ENCODE results near the gene LIN28B. TPM values are rescaled to one million over a fixed set of nuclear protein-coding genes. Genes with fewer than 3 reads are reported as not detected.
A peak's percentile ranks its signal among the peaks of the same experiment; 100 is the strongest.

The LIN28B gene
- total and polyA plus RNA-seq, 2 experiments from 2014 or later = 35.3 to 96.4 TPM

DNA sequence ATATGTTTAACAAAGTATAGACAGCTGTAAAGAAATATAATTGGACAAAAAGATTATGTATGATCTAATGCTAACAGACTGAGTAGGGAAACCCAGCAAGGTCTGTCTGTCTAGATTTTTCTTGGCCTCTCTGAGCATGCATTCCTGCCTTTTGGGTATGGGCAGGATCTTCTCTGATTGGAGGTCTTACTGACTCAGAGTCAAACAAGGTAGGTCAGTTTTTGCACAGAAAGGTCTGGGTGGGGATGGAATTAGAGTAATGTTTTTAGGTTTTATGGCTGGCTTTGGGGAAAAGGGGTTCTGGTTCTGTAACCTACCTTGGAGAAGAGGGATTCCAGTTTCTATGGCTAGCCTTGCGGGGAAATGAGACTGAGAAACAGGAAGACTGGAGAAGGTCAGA lies 65.5 kb downstream of the LIN28B start:
- no peaks in the 10 kb centered on the region for H3K9me3 Mint-ChIP-seq
- peaks cover 2% of the 10 kb centered on the region; the same call in 1 of the 3 replicates for H3K36me3 Mint-ChIP-seq (ENCODE audit: low read depth)
- peak overlapping the region; percentile 79 for H3K27ac ChIP-seq (ENCODE audit: low read depth)
- DNase-seq (ENCODE audit: low spot score) = no peak
- H3K4me1 Mint-ChIP-seq = peaks cover 50% of the 10 kb centered on the region
- peak; percentile 25; the same call in 1 of the 3 replicates for ATAC-seq
- peaks cover 77% of the 10 kb centered on the region for H3K79me2 ChIP-seq (replicated peaks; ENCODE audit: insufficient read depth)
- peak overlapping the region; percentile 64 for H3K27ac Mint-ChIP-seq
- 0 out of 2 replicates have a peak overlapping the region, but pooled peaks have one; percentile 16 for H3K4me2 ChIP-seq
- H3K4me3 Mint-ChIP-seq = no peak overlapping the region
- peaks cover 45% of the 10 kb centered on the region for H3K4me1 ChIP-seq (ENCODE audit: insufficient read depth)
- no peak overlapping the region for H3K4me3 ChIP-seq
- no peaks in the 10 kb centered on the region for H3K36me3 ChIP-seq (ENCODE audit: insufficient read depth)
- peaks cover 2% of the 10 kb centered on the region for H3K27me3 Mint-ChIP-seq (ENCODE audit: insufficient read depth, low read depth, poor library complexity)
- H3K27me3 ChIP-seq (ENCODE audit: insufficient read depth) = no peaks in the 10 kb centered on the region
- H3K9me2 ChIP-seq (ENCODE audit: insufficient read depth) = no peaks in the 10 kb centered on the region
- TF ChIP-seq, protein P1, sequence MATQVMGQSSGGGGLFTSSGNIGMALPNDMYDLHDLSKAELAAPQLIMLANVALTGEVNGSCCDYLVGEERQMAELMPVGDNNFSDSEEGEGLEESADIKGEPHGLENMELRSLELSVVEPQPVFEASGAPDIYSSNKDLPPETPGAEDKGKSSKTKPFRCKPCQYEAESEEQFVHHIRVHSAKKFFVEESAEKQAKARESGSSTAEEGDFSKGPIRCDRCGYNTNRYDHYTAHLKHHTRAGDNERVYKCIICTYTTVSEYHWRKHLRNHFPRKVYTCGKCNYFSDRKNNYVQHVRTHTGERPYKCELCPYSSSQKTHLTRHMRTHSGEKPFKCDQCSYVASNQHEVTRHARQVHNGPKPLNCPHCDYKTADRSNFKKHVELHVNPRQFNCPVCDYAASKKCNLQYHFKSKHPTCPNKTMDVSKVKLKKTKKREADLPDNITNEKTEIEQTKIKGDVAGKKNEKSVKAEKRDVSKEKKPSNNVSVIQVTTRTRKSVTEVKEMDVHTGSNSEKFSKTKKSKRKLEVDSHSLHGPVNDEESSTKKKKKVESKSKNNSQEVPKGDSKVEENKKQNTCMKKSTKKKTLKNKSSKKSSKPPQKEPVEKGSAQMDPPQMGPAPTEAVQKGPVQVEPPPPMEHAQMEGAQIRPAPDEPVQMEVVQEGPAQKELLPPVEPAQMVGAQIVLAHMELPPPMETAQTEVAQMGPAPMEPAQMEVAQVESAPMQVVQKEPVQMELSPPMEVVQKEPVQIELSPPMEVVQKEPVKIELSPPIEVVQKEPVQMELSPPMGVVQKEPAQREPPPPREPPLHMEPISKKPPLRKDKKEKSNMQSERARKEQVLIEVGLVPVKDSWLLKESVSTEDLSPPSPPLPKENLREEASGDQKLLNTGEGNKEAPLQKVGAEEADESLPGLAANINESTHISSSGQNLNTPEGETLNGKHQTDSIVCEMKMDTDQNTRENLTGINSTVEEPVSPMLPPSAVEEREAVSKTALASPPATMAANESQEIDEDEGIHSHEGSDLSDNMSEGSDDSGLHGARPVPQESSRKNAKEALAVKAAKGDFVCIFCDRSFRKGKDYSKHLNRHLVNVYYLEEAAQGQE (IDR thresholded peaks at IDR 0.05; ENCODE audit: unreplicated experiment) = no peak
- TF ChIP-seq, protein P2, sequence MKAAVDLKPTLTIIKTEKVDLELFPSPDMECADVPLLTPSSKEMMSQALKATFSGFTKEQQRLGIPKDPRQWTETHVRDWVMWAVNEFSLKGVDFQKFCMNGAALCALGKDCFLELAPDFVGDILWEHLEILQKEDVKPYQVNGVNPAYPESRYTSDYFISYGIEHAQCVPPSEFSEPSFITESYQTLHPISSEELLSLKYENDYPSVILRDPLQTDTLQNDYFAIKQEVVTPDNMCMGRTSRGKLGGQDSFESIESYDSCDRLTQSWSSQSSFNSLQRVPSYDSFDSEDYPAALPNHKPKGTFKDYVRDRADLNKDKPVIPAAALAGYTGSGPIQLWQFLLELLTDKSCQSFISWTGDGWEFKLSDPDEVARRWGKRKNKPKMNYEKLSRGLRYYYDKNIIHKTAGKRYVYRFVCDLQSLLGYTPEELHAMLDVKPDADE (IDR thresholded peaks at IDR 0.05) = no peak
- no peak for TF ChIP-seq ZNF331 (CRISPR knock-in tag; IDR thresholded peaks at IDR 0.05; ENCODE audit: low read depth)
- TF ChIP-seq ZNF114 (CRISPR knock-in tag; IDR thresholded peaks at IDR 0.05) = no peak
- TF ChIP-seq, protein P3, sequence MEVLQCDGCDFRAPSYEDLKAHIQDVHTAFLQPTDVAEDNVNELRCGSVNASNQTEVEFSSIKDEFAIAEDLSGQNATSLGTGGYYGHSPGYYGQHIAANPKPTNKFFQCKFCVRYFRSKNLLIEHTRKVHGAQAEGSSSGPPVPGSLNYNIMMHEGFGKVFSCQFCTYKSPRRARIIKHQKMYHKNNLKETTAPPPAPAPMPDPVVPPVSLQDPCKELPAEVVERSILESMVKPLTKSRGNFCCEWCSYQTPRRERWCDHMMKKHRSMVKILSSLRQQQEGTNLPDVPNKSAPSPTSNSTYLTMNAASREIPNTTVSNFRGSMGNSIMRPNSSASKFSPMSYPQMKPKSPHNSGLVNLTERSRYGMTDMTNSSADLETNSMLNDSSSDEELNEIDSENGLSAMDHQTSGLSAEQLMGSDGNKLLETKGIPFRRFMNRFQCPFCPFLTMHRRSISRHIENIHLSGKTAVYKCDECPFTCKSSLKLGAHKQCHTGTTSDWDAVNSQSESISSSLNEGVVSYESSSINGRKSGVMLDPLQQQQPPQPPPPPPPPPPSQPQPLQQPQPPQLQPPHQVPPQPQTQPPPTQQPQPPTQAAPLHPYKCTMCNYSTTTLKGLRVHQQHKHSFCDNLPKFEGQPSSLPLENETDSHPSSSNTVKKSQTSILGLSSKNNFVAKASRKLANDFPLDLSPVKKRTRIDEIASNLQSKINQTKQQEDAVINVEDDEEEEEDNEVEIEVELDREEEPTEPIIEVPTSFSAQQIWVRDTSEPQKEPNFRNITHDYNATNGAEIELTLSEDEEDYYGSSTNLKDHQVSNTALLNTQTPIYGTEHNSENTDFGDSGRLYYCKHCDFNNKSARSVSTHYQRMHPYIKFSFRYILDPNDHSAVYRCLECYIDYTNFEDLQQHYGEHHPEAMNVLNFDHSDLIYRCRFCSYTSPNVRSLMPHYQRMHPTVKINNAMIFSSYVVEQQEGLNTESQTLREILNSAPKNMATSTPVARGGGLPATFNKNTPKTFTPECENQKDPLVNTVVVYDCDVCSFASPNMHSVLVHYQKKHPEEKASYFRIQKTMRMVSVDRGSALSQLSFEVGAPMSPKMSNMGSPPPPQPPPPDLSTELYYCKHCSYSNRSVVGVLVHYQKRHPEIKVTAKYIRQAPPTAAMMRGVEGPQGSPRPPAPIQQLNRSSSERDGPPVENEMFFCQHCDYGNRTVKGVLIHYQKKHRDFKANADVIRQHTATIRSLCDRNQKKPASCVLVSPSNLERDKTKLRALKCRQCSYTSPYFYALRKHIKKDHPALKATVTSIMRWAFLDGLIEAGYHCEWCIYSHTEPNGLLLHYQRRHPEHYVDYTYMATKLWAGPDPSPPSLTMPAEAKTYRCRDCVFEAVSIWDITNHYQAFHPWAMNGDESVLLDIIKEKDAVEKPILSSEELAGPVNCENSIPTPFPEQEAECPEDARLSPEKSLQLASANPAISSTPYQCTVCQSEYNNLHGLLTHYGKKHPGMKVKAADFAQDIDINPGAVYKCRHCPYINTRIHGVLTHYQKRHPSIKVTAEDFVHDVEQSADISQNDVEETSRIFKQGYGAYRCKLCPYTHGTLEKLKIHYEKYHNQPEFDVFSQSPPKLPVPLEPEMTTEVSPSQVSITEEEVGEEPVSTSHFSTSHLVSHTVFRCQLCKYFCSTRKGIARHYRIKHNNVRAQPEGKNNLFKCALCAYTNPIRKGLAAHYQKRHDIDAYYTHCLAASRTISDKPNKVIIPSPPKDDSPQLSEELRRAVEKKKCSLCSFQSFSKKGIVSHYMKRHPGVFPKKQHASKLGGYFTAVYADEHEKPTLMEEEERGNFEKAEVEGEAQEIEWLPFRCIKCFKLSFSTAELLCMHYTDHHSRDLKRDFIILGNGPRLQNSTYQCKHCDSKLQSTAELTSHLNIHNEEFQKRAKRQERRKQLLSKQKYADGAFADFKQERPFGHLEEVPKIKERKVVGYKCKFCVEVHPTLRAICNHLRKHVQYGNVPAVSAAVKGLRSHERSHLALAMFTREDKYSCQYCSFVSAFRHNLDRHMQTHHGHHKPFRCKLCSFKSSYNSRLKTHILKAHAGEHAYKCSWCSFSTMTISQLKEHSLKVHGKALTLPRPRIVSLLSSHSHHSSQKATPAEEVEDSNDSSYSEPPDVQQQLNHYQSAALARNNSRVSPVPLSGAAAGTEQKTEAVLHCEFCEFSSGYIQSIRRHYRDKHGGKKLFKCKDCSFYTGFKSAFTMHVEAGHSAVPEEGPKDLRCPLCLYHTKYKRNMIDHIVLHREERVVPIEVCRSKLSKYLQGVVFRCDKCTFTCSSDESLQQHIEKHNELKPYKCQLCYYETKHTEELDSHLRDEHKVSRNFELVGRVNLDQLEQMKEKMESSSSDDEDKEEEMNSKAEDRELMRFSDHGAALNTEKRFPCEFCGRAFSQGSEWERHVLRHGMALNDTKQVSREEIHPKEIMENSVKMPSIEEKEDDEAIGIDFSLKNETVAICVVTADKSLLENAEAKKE (CRISPR knock-in tag; IDR thresholded peaks at IDR 0.05) = no peak
- TF ChIP-seq EZH2 (IDR thresholded peaks at IDR 0.05; ENCODE audit: low read depth, unreplicated experiment) = no peak
- TF ChIP-seq, protein P4, sequence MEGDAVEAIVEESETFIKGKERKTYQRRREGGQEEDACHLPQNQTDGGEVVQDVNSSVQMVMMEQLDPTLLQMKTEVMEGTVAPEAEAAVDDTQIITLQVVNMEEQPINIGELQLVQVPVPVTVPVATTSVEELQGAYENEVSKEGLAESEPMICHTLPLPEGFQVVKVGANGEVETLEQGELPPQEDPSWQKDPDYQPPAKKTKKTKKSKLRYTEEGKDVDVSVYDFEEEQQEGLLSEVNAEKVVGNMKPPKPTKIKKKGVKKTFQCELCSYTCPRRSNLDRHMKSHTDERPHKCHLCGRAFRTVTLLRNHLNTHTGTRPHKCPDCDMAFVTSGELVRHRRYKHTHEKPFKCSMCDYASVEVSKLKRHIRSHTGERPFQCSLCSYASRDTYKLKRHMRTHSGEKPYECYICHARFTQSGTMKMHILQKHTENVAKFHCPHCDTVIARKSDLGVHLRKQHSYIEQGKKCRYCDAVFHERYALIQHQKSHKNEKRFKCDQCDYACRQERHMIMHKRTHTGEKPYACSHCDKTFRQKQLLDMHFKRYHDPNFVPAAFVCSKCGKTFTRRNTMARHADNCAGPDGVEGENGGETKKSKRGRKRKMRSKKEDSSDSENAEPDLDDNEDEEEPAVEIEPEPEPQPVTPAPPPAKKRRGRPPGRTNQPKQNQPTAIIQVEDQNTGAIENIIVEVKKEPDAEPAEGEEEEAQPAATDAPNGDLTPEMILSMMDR (conservative IDR thresholded peaks at IDR 0.05; ENCODE audit: low read depth in 2 of 2) = no peak
- TF ChIP-seq STAT1 (IDR thresholded peaks at IDR 0.05; ENCODE audit: unreplicated experiment) = no peak
- no peaks in the 10 kb centered on the region for H4K20me1 ChIP-seq (replicated peaks; ENCODE audit: insufficient read depth)
- H3F3A ChIP-seq (replicated peaks; ENCODE audit: low read depth) = peaks cover 7% of the 10 kb centered on the region
- H2AFZ ChIP-seq = no peak overlapping the region
